Lower leg skin (tissue), 4 donors: Measurements from ENCODE around the gene TNNC1. TPM values are rescaled to one million over a fixed set of nuclear protein-coding genes. Genes with fewer than 3 reads are reported as not detected.

Experiments used
- DNase-seq, 2 donors: peaks; one replicate each; pipeline ENCODE4 v3.0.0-alpha.2; 2019; ENCODE audit warnings: low spot score in 2 of 2
- H3K4me3 ChIP-seq: fragments of 200-600 bp; sonication (generic); 2 replicates; pipeline ENCODE4 v1.5.1; 2017; ENCODE audit warnings: mild to moderate bottlenecking, low read depth; ENCODE audit not compliant: poor library complexity, severe bottlenecking
- CTCF ChIP-seq, 3 donors: fragments of 450-650 bp; IDR thresholded peaks; one replicate each; pipeline ENCODE4 v1.5.1; 2016; ENCODE audit warnings: antibody characterized with exemption in 3 of 3, mild to moderate bottlenecking in 3 of 3, moderate library complexity in 2 of 3
- POLR2A ChIP-seq, 2 donors: fragments of 450-650 bp; IDR thresholded peaks; one replicate each; pipeline ENCODE4 v1.6.1; 2016 to 2017; ENCODE audit warnings: antibody characterized with exemption in 2 of 2, mild to moderate bottlenecking in 1 of 2, moderate library complexity in 1 of 2
- WGBS, 2 donors: methylation state at CpG; one replicate each; pipeline ENCODE4 v1.1.5; 2018; 5-methylcytosine and 5-hydroxymethylcytosine counted together
- intact Hi-C: fragments of 100-400 bp; cut with DNase I; formaldehyde crosslinking; loops from one replicate; pipeline ENCODE4 v1.15.0; 2023; ENCODE audit warnings: low total_unique reads
- total RNA-seq, 4 donors: library from RNA; depleted of rRNA; stranded (reverse); fragments of >200 nt; gene quantifications; one replicate each; pipeline ENCODE4 v1.1.0, GENCODE V29; 2016

The TNNC1 gene
- total RNA-seq, 4 donors from 2014 or later, result 6.3 to 73.7 (median 21.3) TPM

GRCh38 chr3:52480768-52481715, 27.2 kb upstream of the TNNC1 start:
- TF ChIP-seq CTCF (IDR thresholded peaks at IDR 0.05) (no peak), POLR2A (IDR thresholded peaks at IDR 0.05) (no peak)
- DNase-seq, result no peak
- WGBS, 2 donors, result 88 to 89% methylated on average over 27 of the region's 27 CpGs
- H3K4me3 ChIP-seq, result no peak overlapping the region
- intact Hi-C loops, result no loop called here

GRCh38 chr3:52479877-52480575, 26.2 kb upstream of the TNNC1 start:
- TF ChIP-seq POLR2A (IDR thresholded peaks at IDR 0.05) (no peak), CTCF (IDR thresholded peaks at IDR 0.05) (no peak)
- no peak for DNase-seq
- whole genome bisulfite sequencing, 2 donors, result 81% methylated on average over 14 to 16 of the region's 16 CpGs
- intact Hi-C loops, result no loop called here
- no peak overlapping the region for H3K4me3 ChIP-seq

- intact Hi-C loops, result no loop called here
- WGBS, 2 donors, result 91 to 92% methylated on average over 7 of the region's 7 CpGs
- TF ChIP-seq CTCF (IDR thresholded peaks at IDR 0.05), result no peak
- no peak for TF ChIP-seq POLR2A (IDR thresholded peaks at IDR 0.05)
- DNase-seq, result no peak
- no peak overlapping the region for H3K4me3 ChIP-seq
Measured at GRCh38 chr3:52479037-52479876, 25.4 kb upstream of the TNNC1 start.

- 92 to 95% methylated on average over 6 of the region's 6 CpGs for WGBS, 2 donors
- intact Hi-C loops, result no loop called here
- DNase-seq, result no peak
- no peak overlapping the region for H3K4me3 ChIP-seq
- no peak for TF ChIP-seq CTCF (IDR thresholded peaks at IDR 0.05)
- TF ChIP-seq POLR2A (IDR thresholded peaks at IDR 0.05), result no peak
Measured at GRCh38 chr3:52477796-52478095, 23.9 kb upstream of the TNNC1 start.

GRCh38 chr3:52477076-52477795, 23.4 kb upstream of the TNNC1 start:
- no peak for DNase-seq
- H3K4me3 ChIP-seq, result no peak overlapping the region
- TF ChIP-seq POLR2A (IDR thresholded peaks at IDR 0.05) (no peak), CTCF (IDR thresholded peaks at IDR 0.05) (no peak)
- WGBS, 2 donors, result 88 to 89% methylated on average over 15 to 16 of the region's 16 CpGs
- intact Hi-C loops, result no loop called here
